Neural cell (in vitro differentiated cells): ENCODE data around the gene PRKG1. TPM values are rescaled to one million over a fixed set of nuclear protein-coding genes. Genes with fewer than 3 reads are reported as not detected.

Experiments used
- H2AFZ ChIP-seq: fragments of 200-600, 300-800 bp; sonication (generic), shearing (Covaris generic); 2 replicates; pipeline ENCODE4 v1.6.0; 2014; ENCODE audit warnings: low read depth, mild to moderate bottlenecking, antibody characterized with exemption, low read length, moderate library complexity
- H3F3A ChIP-seq: fragments of 200-600 bp; shearing (Covaris generic); 2 replicates; pipeline ENCODE4 v1.6.1; 2016; ENCODE audit warnings: mild to moderate bottlenecking, moderate library complexity, mixed read lengths, antibody characterized with exemption, low read length; ENCODE audit not compliant: insufficient read depth, poor library complexity, severe bottlenecking
- H3K27ac ChIP-seq: fragments of 200-600, 300-800 bp; sonication (generic), shearing (Covaris generic); 2 replicates; pipeline ENCODE4 v1.5.1; 2014; ENCODE audit warnings: mild to moderate bottlenecking, low read length, moderate library complexity
- H3K27me3 ChIP-seq: fragments of 300-800, 200-600 bp; sonication (generic), shearing (Covaris generic); 2 replicates; pipeline ENCODE4 v1.6.0; 2014; ENCODE audit warnings: mild to moderate bottlenecking, low read depth, low read length, moderate library complexity; ENCODE audit not compliant: insufficient read depth
- H3K36me3 ChIP-seq: fragments of 300-800, 200-600 bp; sonication (generic), shearing (Covaris generic); 2 replicates; pipeline ENCODE4 v1.5.1; 2014; ENCODE audit warnings: mild to moderate bottlenecking, antibody characterized with exemption, low read length, moderate library complexity; ENCODE audit not compliant: insufficient read depth
- H3K4me2 ChIP-seq: fragments of 300-800, 200-600 bp; sonication (generic), shearing (Covaris generic); 2 replicates; pipeline ENCODE4 v1.6.0; 2014; ENCODE audit warnings: mild to moderate bottlenecking, low read length
- H3K4me3 ChIP-seq: fragments of 300-800, 200-600 bp; sonication (generic), shearing (Covaris generic); 2 replicates; pipeline ENCODE4 v1.5.1; 2014; ENCODE audit warnings: mild to moderate bottlenecking, low read length, moderate library complexity
- H3K79me2 ChIP-seq: fragments of 200-600 bp; shearing (Covaris generic); replicated peaks from 2 replicates; pipeline ENCODE4 v1.6.0; 2014; ENCODE audit warnings: mild to moderate bottlenecking, low read length, moderate library complexity; ENCODE audit not compliant: insufficient read depth
- H3K9ac ChIP-seq: fragments of 300-800, 200-600 bp; sonication (generic), shearing (Covaris generic); 2 replicates; pipeline ENCODE4 v1.6.1; 2016; ENCODE audit warnings: mild to moderate bottlenecking, low read length, mixed read lengths
- H3K9me2 ChIP-seq: fragments of 200-600 bp; shearing (Covaris generic); 2 replicates; pipeline ENCODE4 v1.6.1; 2016; ENCODE audit warnings: mild to moderate bottlenecking, low read length, mixed read lengths; ENCODE audit not compliant: insufficient read depth
- H3K9me3 ChIP-seq: fragments of 200-600, 300-800 bp; sonication (generic), shearing (Covaris generic); 2 replicates; pipeline ENCODE4 v1.6.1; 2016; ENCODE audit warnings: mild to moderate bottlenecking, mixed run types, low read length, moderate library complexity, mixed read lengths
- H4K20me1 ChIP-seq: fragments of 200-600 bp; shearing (Covaris generic); 2 replicates; pipeline ENCODE4 v1.6.1; 2016; ENCODE audit warnings: mild to moderate bottlenecking, mixed run types; ENCODE audit not compliant: insufficient read depth
- EP300 ChIP-seq: fragments of 450-650 bp; conservative IDR thresholded peaks from 2 replicates; pipeline ENCODE4 v1.6.1; 2014; ENCODE audit warnings: antibody characterized with exemption, mild to moderate bottlenecking, moderate library complexity; ENCODE audit not compliant: poor library complexity, severe bottlenecking
- EZH2 ChIP-seq: fragments of 200-600, 300-800 bp; shearing (Covaris generic), sonication (generic); IDR thresholded peaks from 2 replicates; pipeline ENCODE4 v1.6.1; 2014; ENCODE audit warnings: antibody characterized with exemption, low read length, borderline replicate concordance, mild to moderate bottlenecking; ENCODE audit not compliant: insufficient read depth, poor library complexity, severe bottlenecking
- MXI1 ChIP-seq: fragments of 450-650 bp; conservative IDR thresholded peaks from 2 replicates; pipeline ENCODE4 v1.6.1; 2014; ENCODE audit warnings: antibody characterized with exemption, mild to moderate bottlenecking; ENCODE audit not compliant: poor library complexity, severe bottlenecking
- POLR2AphosphoS5 ChIP-seq: IDR thresholded peaks from 2 replicates; pipeline ENCODE4 v1.6.1; 2012
- RAD21 ChIP-seq: fragments of 450-650 bp; conservative IDR thresholded peaks from 2 replicates; pipeline ENCODE4 v1.6.1; 2014; ENCODE audit warnings: antibody characterized with exemption, mild to moderate bottlenecking, moderate library complexity
- SMC3 ChIP-seq: fragments of 450-650 bp; conservative IDR thresholded peaks from 2 replicates; pipeline ENCODE4 v1.6.1; 2014; ENCODE audit warnings: antibody characterized with exemption, mild to moderate bottlenecking, moderate library complexity; ENCODE audit not compliant: poor library complexity
- TAF1 ChIP-seq: IDR thresholded peaks from 2 replicates; pipeline ENCODE4 v1.6.1; 2012; ENCODE audit warnings: low read depth
- polyA plus RNA-seq: library from polyadenylated mRNA; depleted of rRNA; stranded (reverse); fragments of >200 nt; gene quantifications from 2 replicates; pipeline ENCODE4 v1.2.3, GENCODE V29; 2014
- TF ChIP-seq, protein P1 (sequence below): IDR thresholded peaks from 2 replicates; pipeline ENCODE4 v1.6.1; 2012; ENCODE audit warnings: borderline replicate concordance
- TF ChIP-seq, protein P2 (sequence below): fragments of 450-650 bp; IDR thresholded peaks from 2 replicates; pipeline ENCODE4 v1.5.1; 2014; ENCODE audit warnings: antibody characterized with exemption, mild to moderate bottlenecking, moderate library complexity; ENCODE audit not compliant: poor library complexity, severe bottlenecking

Gene PRKG1
- polyA plus RNA-seq, 1 donor from 2014 or later = 2.2 TPM

DNA sequence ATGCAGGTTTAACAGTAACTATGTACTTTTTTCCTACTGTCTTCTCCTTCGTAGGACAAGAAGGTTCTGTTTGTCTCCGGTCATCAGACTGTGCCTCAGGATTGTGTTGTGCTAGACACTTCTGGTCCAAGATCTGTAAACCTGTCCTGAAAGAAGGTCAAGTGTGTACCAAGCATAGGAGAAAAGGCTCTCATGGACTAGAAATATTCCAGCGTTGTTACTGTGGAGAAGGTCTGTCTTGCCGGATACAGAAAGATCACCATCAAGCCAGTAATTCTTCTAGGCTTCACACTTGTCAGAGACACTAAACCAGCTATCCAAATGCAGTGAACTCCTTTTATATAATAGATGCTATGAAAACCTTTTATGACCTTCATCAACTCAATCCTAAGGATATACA, 1242.2 kb downstream of the PRKG1 start:
- Histone ChIP-seq H3K9me2 (no peaks in the 10 kb centered on the region), H3K9me3 (no peaks in the 10 kb centered on the region), H3K4me2 (no peak overlapping the region), H3K9ac (no peak overlapping the region), H2AFZ (no peak overlapping the region), H3K27ac (no peak overlapping the region), H3K79me2 (no peaks in the 10 kb centered on the region), H3K4me3 (no peak overlapping the region), H3F3A (no peaks in the 10 kb centered on the region), H4K20me1 (no peaks in the 10 kb centered on the region), H3K27me3 (peaks cover 55% of the 10 kb centered on the region), H3K36me3 (no peaks in the 10 kb centered on the region)
- TF ChIP-seq EZH2 = no peak
- TF ChIP-seq EP300 = no peak
- TF ChIP-seq, protein P1, sequence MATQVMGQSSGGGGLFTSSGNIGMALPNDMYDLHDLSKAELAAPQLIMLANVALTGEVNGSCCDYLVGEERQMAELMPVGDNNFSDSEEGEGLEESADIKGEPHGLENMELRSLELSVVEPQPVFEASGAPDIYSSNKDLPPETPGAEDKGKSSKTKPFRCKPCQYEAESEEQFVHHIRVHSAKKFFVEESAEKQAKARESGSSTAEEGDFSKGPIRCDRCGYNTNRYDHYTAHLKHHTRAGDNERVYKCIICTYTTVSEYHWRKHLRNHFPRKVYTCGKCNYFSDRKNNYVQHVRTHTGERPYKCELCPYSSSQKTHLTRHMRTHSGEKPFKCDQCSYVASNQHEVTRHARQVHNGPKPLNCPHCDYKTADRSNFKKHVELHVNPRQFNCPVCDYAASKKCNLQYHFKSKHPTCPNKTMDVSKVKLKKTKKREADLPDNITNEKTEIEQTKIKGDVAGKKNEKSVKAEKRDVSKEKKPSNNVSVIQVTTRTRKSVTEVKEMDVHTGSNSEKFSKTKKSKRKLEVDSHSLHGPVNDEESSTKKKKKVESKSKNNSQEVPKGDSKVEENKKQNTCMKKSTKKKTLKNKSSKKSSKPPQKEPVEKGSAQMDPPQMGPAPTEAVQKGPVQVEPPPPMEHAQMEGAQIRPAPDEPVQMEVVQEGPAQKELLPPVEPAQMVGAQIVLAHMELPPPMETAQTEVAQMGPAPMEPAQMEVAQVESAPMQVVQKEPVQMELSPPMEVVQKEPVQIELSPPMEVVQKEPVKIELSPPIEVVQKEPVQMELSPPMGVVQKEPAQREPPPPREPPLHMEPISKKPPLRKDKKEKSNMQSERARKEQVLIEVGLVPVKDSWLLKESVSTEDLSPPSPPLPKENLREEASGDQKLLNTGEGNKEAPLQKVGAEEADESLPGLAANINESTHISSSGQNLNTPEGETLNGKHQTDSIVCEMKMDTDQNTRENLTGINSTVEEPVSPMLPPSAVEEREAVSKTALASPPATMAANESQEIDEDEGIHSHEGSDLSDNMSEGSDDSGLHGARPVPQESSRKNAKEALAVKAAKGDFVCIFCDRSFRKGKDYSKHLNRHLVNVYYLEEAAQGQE = no peak
- TF ChIP-seq SMC3 = no peak
- TF ChIP-seq, protein P2, sequence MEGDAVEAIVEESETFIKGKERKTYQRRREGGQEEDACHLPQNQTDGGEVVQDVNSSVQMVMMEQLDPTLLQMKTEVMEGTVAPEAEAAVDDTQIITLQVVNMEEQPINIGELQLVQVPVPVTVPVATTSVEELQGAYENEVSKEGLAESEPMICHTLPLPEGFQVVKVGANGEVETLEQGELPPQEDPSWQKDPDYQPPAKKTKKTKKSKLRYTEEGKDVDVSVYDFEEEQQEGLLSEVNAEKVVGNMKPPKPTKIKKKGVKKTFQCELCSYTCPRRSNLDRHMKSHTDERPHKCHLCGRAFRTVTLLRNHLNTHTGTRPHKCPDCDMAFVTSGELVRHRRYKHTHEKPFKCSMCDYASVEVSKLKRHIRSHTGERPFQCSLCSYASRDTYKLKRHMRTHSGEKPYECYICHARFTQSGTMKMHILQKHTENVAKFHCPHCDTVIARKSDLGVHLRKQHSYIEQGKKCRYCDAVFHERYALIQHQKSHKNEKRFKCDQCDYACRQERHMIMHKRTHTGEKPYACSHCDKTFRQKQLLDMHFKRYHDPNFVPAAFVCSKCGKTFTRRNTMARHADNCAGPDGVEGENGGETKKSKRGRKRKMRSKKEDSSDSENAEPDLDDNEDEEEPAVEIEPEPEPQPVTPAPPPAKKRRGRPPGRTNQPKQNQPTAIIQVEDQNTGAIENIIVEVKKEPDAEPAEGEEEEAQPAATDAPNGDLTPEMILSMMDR = no peak
- TF ChIP-seq MXI1 = no peak
- no peak for TF ChIP-seq RAD21
- TF ChIP-seq POLR2AphosphoS5 = no peak
- TF ChIP-seq TAF1 = no peak

DNA sequence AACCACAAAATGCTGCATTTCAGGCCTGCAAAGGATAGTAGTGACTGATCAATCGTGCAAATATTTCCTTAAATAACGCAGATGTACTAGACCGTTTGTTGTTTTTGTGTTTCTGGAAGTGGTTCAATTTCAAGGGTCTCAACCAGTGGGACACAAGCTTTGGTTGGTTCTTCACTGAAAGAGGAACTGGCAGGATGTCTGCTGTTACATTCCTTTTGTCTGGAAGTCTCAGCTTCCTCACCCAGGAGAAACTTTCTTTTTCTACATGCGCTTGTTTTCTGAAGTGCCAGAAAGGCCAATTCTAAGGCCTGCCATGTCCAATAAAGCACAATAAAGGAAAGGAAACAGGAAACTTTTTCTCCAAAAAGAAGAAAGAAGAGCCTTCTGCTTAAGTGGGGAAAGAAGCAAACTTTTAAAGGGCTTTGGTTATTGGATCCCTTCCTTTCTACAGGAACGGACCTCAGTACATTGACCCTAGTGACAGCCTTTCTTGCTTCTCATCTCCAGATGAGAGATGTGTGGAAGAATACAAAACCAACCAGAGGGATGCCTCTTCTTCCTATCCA, 1243.9 kb downstream of the PRKG1 start:
- TF ChIP-seq RAD21 = no peak
- H3F3A ChIP-seq = no peaks in the 10 kb centered on the region
- H3K27ac ChIP-seq = no peak overlapping the region
- no peaks in the 10 kb centered on the region for H3K9me2 ChIP-seq
- H3K4me3 ChIP-seq = no peak overlapping the region
- no peaks in the 10 kb centered on the region for H4K20me1 ChIP-seq
- H3K79me2 ChIP-seq = no peaks in the 10 kb centered on the region
- H3K36me3 ChIP-seq = no peaks in the 10 kb centered on the region
- H3K9ac ChIP-seq = no peak overlapping the region
- H2AFZ ChIP-seq = no peak overlapping the region
- no peak overlapping the region for H3K4me2 ChIP-seq
- H3K27me3 ChIP-seq = peaks cover 38% of the 10 kb centered on the region
- H3K9me3 ChIP-seq = no peaks in the 10 kb centered on the region
